Kidney (tissue), 14 donors: Measurements from ENCODE around the gene RREB1. TPM values are rescaled to one million over a fixed set of nuclear protein-coding genes. Genes with fewer than 3 reads are reported as not detected.
A peak's percentile ranks its signal among the peaks of the same experiment; 100 is the strongest.

Experiments
- DNase-seq, 5 donors: peaks; one replicate each; pipeline ENCODE4 v3.0.0-alpha.2; 2013 to 2020
- FAIRE-seq: peaks from 2 replicates; lab custom pipeline; 2012; peaks lifted over from hg19 to GRCh38; lab: Jason Lieb, UNC
- H3K27ac ChIP-seq, 2 donors: one replicate each; pipeline ENCODE4 v1.7.0; 2013; ENCODE audit warnings: low read depth in 2 of 2, low read length in 2 of 2, inconsistent platforms in 1 of 2
- H3K27me3 ChIP-seq: one replicate; pipeline ENCODE4 v1.7.1; 2013; ENCODE audit warnings: low read length, inconsistent platforms; ENCODE audit not compliant: control insufficient read depth, insufficient read depth
- H3K36me3 ChIP-seq, 3 donors: one replicate each; pipeline versions ENCODE4 v1.7.0 to v1.7.1; 2013; ENCODE audit warnings: low read length in 3 of 3, control low read depth in 1 of 3, inconsistent platforms in 1 of 3; ENCODE audit not compliant: insufficient read depth in 3 of 3, control insufficient read depth in 2 of 3
- H3K4me1 ChIP-seq, 3 donors: one replicate each; pipeline versions ENCODE4 v1.7.0 to v1.7.1; 2013; ENCODE audit warnings: low read length in 3 of 3, inconsistent platforms in 1 of 3, low read depth in 1 of 3; ENCODE audit not compliant: control insufficient read depth in 2 of 3, insufficient read depth in 2 of 3
- H3K4me3 ChIP-seq, 3 donors: one replicate each; pipeline versions ENCODE4 v1.7.0 to v1.8.1; 2013; ENCODE audit warnings: low read length in 3 of 3, control low read depth in 1 of 3, inconsistent platforms in 1 of 3
- H3K9ac ChIP-seq, 3 donors: one replicate each; pipeline versions ENCODE4 v1.7.0 to v1.7.1; 2013; ENCODE audit warnings: low read length in 3 of 3, control low read depth in 1 of 3, inconsistent platforms in 1 of 3
- H3K9me3 ChIP-seq, 3 donors: one replicate each; pipeline versions ENCODE4 v1.7.0 to v1.7.1; 2013; ENCODE audit warnings: low read length in 3 of 3, control low read depth in 1 of 3, inconsistent platforms in 1 of 3; ENCODE audit not compliant: control insufficient read depth in 2 of 3, insufficient read depth in 1 of 3
- CTCF ChIP-seq: IDR thresholded peaks from 3 replicates; pipeline ENCODE4 v1.5.1; 2012; ENCODE audit warnings: mild to moderate bottlenecking, moderate library complexity, borderline replicate concordance; ENCODE audit not compliant: insufficient read depth; ENCODE audit errors: extremely low read depth
- intact Hi-C: fragments of 100-400 bp; cut with DNase I; formaldehyde crosslinking; loops from one replicate; pipeline ENCODE4 v1.11.1; 2022
- polyA plus RNA-seq: library from polyadenylated mRNA; stranded (reverse); fragments of 350-450 nt; fragmentation: Illumina TruSeq; extraction: RNeasy Lipid Tissue Mini Kit (QIAGEN cat#74804); gene quantifications from one replicate; pipeline ENCODE4 v1.2.3, GENCODE V29; 2014; ENCODE audit warnings: low read depth, low replicate concordance; ENCODE audit not compliant: insufficient read depth
- total RNA-seq: library from RNA; stranded (reverse); fragmentation: NEBNext Ultra II Directional; extraction: Animal tissue kit (Norgen Biotek cat#: 25700); gene quantifications from one replicate; pipeline ENCODE4 v1.2.1, GENCODE V29; 2021
- donor health status: control.
- donor health status: control.
- donor health status: control.
- donor health status: control.
- donor health status: control.
- donor health status: DM: yes; HTN: yes; CAD: no.
- donor health status: Normal renal cell carcinoma (clear cell type).

RREB1 gene
- total and polyA plus RNA-seq, 2 donors from 2014 or later = 5.9 to 56.5 TPM

- DNase-seq = peak in 2 of 5 donors; percentile 46 to 72
- TF ChIP-seq CTCF = no peak
- FAIRE-seq = no peak
- intact Hi-C loops = no loop called here
- no peaks in the 10 kb centered on the region for H3K27me3 ChIP-seq
- no peak overlapping the region for H3K4me3 ChIP-seq
- peaks cover 2 to 67% (median 54%) of the 10 kb centered on the region in 3 donors for H3K4me1 ChIP-seq
- H3K9me3 ChIP-seq = no peaks in the 10 kb centered on the region
- H3K27ac ChIP-seq = peak overlapping the region; percentile 33 to 76
- H3K36me3 ChIP-seq = no peaks in the 10 kb centered on the region
- no peak overlapping the region for H3K9ac ChIP-seq
These were observed 57.5 kb downstream of the RREB1 start for GRCh38 chr6:7165002-7165889.

- Histone ChIP-seq H3K4me3 (no peak overlapping the region), H3K27me3 (no peaks in the 10 kb centered on the region), H3K4me1 (peaks cover 2 to 73% (median 59%) of the 10 kb centered on the region in 3 donors), H3K9ac (no peak overlapping the region), H3K36me3 (no peaks in the 10 kb centered on the region), H3K9me3 (no peaks in the 10 kb centered on the region), H3K27ac (peak overlapping the region; percentile 51 to 76)
- intact Hi-C loops = no loop called here
- no peak for FAIRE-seq
- no peak for TF ChIP-seq CTCF
- DNase-seq = no peak
These were observed 58.1 kb downstream of the RREB1 start for GRCh38 chr6:7165890-7166267.

GRCh38 chr6:7166410-7167293 lies 58.9 kb downstream of the RREB1 start:
- H3K4me1 ChIP-seq = peaks cover 2 to 67% (median 66%) of the 10 kb centered on the region in 3 donors
- DNase-seq = peak in 1 of 5 donors; percentile 38
- H3K36me3 ChIP-seq = no peaks in the 10 kb centered on the region
- peak overlapping the region; percentile 51 to 76 for H3K27ac ChIP-seq
- H3K9ac ChIP-seq = no peak overlapping the region
- H3K4me3 ChIP-seq = no peak overlapping the region
- intact Hi-C loops = no loop called here
- no peak for TF ChIP-seq CTCF
- FAIRE-seq = no peak
- H3K9me3 ChIP-seq = no peaks in the 10 kb centered on the region
- no peaks in the 10 kb centered on the region for H3K27me3 ChIP-seq
